Activated CD8-positive, alpha-beta memory T cell treated with anti-CD3 and anti-CD28 coated beads for 1 hour (primary cell): Measurements from ENCODE around the gene FKTN.

Source experiments
- DNase-seq, 2 donors: peaks; one replicate each; pipeline ENCODE4 v3.0.0-alpha.2; 2020; ENCODE audit warnings: low read depth in 1 of 2; ENCODE audit errors: extremely low read depth in 1 of 2

FKTN gene

DNA sequence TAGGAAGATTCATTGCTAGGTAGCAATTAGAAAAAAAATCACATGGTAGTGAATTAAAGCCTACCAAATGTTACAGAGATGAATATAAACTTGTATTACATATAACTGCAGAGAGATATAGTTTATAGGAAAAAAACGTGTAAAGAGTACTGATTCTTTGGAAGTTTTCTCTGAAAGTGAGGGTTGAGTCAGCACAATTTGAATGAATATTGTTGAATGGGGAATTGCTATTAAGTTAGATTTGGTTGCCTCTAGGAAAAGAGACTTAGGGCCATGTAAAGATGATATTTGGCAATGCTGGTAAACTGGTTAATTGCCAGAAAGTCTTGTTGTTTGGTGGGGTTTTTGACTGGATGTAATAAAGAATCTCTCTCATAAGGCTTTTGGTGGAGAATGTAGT lies 67.2 kb downstream of the FKTN start:
- no peak for DNase-seq

DNA sequence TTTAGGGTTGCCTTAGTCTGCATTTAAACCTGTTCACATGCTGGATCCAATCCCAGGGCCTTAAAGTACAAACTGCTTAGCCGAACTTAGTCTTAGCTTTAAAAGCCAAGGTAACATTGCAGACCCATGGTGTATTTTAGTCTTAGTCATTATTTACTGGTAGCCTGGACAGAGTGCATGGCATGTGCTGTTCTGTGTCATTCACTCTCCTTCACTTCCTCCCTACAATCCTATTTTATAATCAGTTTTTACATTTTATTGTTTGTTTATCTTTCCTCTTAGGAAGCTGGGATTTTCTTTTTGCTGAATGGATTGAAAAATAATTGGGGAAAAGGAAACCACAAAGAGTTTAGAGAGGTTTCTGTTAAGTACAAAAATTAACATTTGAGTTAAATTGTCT lies 74.9 kb downstream of the FKTN start:
- DNase-seq: no peak

- DNase-seq: no peak
Measured at GRCh38 chr9:105633411-105633810, 75.5 kb downstream of the FKTN start.

GRCh38 chr9:105636331-105636730 lies 78.4 kb downstream of the FKTN start:
- no peak for DNase-seq

GRCh38 chr9:105637787-105638395 lies 80.0 kb downstream of the FKTN start:
- DNase-seq: no peak

DNA sequence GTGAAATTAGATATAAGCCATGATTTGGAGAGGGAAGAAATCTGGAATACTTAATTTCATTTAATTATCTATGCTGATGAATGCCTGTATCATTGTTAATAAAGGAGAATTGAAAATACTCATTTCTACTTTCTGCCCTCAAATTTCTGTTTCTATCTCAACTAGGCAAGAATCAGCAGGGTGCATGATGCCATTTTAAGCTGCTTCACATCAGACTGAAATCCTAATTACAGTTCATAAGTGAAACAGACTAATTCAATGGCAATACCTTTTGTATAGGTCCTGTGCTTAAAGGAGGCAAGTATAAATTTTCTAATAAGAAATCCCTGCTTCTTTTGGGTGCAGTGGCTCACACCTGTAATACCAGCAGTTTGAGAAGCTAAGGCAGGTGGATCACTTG lies 82.0 kb downstream of the FKTN start:
- DNase-seq: no peak

GRCh38 chr9:105643795-105644194 lies 85.9 kb downstream of the FKTN start:
- DNase-seq: no peak

DNA sequence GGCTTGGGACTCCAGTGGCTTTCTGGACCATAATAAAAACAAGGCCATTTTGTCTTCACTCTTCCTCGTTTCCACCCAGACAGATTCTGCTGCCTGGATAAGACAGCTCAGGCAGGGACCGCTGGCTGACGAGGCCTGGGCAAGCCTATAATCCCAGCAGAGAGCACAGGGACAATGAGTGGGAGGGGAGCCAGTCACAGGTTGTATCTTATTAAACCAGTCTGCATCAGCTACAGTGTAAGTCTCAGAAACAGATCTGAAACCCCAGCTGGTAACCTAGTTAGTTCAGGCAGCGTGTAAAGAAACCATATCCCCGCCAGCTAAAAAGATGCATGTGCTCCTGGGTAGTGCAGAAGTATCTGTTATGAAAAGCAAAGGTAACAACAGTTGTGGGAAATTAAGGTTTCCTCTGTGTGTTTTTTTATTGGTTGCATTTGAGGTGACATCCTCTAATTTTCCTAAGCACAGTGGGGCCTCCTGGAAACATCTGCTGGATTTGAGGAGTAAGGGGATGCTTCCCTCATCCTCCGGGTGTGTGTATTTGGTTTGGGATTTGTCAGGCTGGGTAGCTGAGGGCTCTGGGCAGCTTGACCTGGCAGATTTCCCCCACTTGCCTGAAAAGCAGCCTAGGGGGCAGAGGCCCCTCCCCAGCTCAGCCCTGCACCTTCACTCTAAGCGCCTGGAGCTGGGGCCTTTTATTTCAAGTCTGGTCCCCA lies 89.1 kb downstream of the FKTN start:
- no peak for DNase-seq

DNA sequence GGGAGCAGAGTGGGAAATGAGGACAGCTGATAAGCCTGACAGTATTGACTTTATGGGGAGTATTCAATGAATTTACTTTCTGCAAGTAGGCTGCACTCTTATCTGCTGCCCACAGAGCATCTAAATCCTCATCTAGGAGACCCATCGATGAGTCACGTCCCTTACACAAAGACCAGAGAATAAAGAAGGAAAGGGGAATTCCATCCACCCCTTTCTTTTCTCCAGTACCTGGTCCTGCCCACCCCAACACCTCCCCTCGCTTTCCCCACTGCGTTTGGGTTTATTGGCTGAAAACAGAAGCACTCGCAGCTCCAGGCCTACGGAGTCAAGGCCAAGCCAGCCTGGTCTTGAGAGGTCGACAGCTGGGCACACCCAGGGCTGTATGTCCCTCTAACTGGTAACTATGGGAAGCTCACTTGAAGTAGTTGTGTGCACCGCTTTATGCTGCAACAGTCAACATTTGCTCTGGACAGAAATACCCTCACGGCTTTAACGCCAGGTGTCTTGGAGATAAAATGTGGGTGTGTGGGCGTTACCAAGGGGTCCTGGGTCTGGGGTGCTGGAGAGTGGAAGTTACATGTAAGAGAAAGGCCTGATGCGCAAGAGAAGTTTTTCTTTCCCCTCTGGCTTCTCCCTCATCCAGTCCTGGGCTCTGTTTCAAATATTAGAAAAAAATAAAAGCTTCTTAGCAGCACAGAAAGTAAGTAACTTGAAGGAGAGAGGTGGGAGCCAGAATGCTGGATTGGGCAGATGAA lies 89.8 kb downstream of the FKTN start:
- no peak for DNase-seq

GRCh38 chr9:105651806-105652205 lies 93.9 kb downstream of the FKTN start:
- no peak for DNase-seq

GRCh38 chr9:105656131-105656921 lies 98.4 kb downstream of the FKTN start:
- DNase-seq: no peak

GRCh38 chr9:105658351-105658750 lies 100.4 kb downstream of the FKTN start:
- no peak for DNase-seq

- DNase-seq: no peak
Measured at GRCh38 chr9:105661011-105661410, 103.1 kb downstream of the FKTN start.

DNA sequence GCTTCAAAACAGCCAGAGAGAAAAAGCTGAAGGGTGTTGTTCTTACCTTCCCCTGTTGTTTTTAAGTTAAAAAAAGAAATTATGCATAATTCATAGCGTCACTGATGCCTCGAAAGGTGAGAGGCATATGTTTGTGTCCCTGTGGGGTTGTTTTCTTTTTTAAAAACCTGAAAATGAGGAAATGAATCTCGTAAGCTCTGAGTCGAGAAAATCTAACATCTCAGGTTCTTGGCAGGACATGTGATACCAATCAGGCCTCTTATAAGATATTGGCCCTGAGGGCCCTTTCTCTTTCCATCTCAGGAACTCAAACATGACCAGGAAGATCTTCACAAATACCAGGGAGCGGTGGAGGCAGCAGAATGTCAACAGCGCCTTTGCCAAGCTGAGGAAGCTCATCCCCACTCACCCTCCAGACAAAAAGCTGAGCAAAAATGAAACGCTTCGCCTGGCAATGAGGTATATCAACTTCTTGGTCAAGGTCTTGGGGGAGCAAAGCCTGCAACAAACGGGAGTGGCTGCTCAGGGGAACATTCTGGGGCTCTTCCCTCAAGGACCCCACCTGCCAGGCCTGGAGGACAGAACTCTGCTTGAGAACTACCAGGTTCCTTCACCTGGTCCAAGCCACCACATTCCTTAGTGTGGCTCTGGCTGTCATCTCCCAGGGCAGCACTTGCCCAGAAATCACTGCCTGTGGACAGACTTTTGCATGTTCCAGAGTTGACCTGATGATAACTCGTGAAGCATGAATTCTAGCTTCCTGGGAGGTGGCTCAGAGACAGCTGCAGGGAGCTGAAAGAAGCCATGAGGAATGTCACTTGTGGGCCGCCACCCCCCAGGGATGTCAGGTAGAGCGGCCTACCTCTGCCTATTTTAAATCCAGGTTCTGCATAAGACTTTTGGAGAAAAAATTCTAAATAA lies 104.5 kb downstream of the FKTN start, which contains the start of gene TAL2:
Gene TAL2, plus strand, starts transcription at position 274 of the 921 bp plus-strand sequence. Its CDS starts 40 bp downstream, at position 314.
- DNase-seq: no peak

- no peak for DNase-seq
Measured at GRCh38 chr9:105663914-105664313, 106.0 kb downstream of the FKTN start.

DNA sequence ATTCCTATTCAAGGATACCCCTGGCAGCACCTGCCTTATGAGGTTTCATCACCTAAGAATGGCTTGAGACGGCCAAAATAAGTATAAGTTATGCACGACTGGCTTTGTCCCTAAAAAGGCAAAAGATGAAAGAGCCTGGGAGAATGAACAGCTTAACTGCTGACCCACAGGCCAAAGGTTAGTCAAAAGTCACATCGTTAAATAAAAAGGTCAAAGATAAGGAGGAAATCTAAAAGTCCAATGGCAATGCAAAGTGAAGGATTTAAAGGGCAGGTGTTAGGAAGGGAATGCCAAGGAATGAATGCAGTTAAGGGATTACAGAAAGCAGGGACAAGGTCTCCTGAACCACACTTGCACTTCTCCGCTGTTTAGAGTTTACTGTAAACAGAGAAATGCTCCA lies 109.9 kb downstream of the FKTN start:
- no peak for DNase-seq

DNA sequence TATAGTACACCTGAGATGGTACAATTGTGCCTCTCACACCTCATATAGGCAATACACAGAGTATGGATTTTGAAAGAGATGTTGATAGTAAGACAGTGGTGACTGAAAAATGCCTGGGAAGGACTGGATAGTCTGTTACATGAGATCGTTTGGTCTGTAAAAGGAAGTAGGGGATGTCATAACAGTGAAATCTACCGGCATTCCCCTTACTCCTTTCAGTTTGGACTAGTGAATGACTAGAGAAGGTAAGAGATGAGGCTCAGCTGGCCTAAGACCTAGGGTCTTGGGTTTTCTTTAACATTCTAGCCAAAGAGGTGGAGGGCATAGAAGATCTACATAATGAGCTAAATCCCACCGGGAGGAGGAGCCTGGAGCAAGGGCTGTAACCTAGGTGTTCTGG lies 112.4 kb downstream of the FKTN start:
- no peak for DNase-seq

DNA sequence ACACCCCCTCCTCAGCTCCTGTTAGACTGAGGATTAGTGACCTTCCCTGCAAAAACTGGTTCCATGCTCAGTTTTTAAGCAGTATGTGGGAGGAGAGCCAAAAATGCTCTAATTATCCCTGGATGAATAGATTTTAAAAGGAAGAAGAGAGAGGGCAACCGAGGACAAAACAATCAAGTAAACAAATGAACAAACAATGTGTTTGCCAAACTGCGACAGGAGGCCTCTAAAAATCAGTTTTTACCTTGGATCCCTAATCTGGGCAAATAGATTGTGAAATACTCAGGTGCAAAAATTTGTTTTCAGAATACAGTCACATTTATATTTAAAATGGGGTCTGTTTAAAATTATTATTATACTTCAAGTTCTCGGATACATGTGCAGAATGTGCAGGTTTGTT lies 112.8 kb downstream of the FKTN start:
- no peak for DNase-seq

GRCh38 chr9:105672711-105673234 lies 114.8 kb downstream of the FKTN start:
- DNase-seq: no peak

DNA sequence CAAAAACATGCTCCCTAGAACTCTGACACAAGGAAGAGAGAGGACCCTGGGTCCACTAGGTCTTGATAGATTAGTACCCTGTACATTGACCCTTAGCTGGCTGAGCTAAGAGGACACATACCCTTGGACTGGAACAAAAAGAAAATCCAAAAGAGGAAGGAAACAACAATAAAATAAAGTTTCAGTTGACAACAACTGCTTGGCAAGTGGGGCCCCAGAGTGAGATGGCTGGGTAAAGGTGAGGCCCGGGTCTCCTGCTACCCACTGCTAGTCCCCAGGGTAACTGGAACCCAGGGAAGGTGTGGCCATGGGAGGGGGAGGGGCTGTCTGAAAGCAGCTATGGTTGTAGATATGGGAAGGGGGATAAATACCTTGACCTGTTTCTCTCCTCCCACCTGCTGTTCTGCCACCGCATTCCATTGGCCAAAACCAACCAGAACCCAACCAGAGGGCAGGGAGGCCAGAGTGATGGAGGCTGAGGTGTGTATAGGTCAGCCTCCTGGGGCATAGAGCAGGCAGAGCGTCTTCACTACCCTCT lies 116.0 kb downstream of the FKTN start:
- no peak for DNase-seq
